Gastroesophageal sphincter (tissue), 4 donors: ENCODE results near the gene CRHR2. TPM values are rescaled to one million over a fixed set of nuclear protein-coding genes. Genes with fewer than 3 reads are reported as not detected.
A peak's percentile ranks its signal among the peaks of the same experiment; 100 is the strongest.

Experiments used
- ATAC-seq: fragments of 150-250 bp; one replicate; pipeline ENCODE4 v1.9.1; 2016; ENCODE audit warnings: mild to moderate bottlenecking, moderate library complexity
- H3K27ac ChIP-seq, 4 donors: fragments of 200-600 bp; sonication (generic) in 3 of 4; 1 replicate in 3 of 4; 2 replicates in 1 of 4; pipeline ENCODE4 v1.5.1; 2016 to 2019
- H3K27me3 ChIP-seq: fragments of 200-600 bp; sonication (generic); one replicate; pipeline ENCODE4 v1.5.1; 2019
- H3K36me3 ChIP-seq, 2 donors: fragments of 200-600 bp; sonication (generic); one replicate each; pipeline ENCODE4 v1.5.1; 2019; ENCODE audit warnings: control low read depth in 1 of 2
- H3K4me1 ChIP-seq, 3 donors: fragments of 200-600 bp; sonication (generic); 1 replicate in 2 of 3; 2 replicates in 1 of 3; pipeline ENCODE4 v1.5.1; 2016 to 2019; ENCODE audit warnings: control low read depth in 2 of 3
- H3K4me3 ChIP-seq, 2 donors: fragments of 200-600 bp; sonication (generic); one replicate each; pipeline ENCODE4 v1.5.1; 2019; ENCODE audit warnings: mild to moderate bottlenecking in 1 of 2, moderate library complexity in 1 of 2
- H3K9me3 ChIP-seq, 3 donors: fragments of 200-600 bp; sonication (generic); one replicate each; pipeline ENCODE4 v1.5.1; 2017 to 2019; ENCODE audit warnings: control low read depth in 2 of 3
- EP300 ChIP-seq: sonication (generic); formaldehyde crosslinking; IDR thresholded peaks from one replicate; pipeline ENCODE4 v1.6.1; 2017; ENCODE audit warnings: antibody characterized with exemption, mild to moderate bottlenecking
- POLR2A ChIP-seq, 2 donors: fragments of 450-650 bp; IDR thresholded peaks; one replicate each; pipeline ENCODE4 v1.6.1; 2017; ENCODE audit warnings: antibody characterized with exemption in 2 of 2, mild to moderate bottlenecking in 2 of 2, moderate library complexity in 1 of 2
- POLR2AphosphoS5 ChIP-seq: sonication (generic); formaldehyde crosslinking; IDR thresholded peaks from one replicate; pipeline ENCODE4 v1.6.1; 2017; ENCODE audit warnings: antibody characterized with exemption
- WGBS, 2 donors: methylation state at CpG; one replicate each; pipeline ENCODE4 v1.1.5; 2018; ENCODE audit warnings: low coverage in 1 of 2; 5-methylcytosine and 5-hydroxymethylcytosine counted together
- total RNA-seq, 4 donors: library from RNA; depleted of rRNA; stranded (reverse); fragments of >200 nt; gene quantifications; one replicate each; pipeline ENCODE4 v1.1.0, GENCODE V29; 2016
- TF ChIP-seq, protein P1 (sequence below), 4 experiments: fragments of 200-600 bp in 2 of 4; fragments of 450-650 bp in 2 of 4; sonication (generic) in 1 of 4; IDR thresholded peaks; one replicate each; pipeline ENCODE4 v1.5.1; 2017 to 2019; ENCODE audit warnings: antibody characterized with exemption in 4 of 4, mild to moderate bottlenecking in 2 of 4, moderate library complexity in 2 of 4

CRHR2 gene
- total RNA-seq, 4 donors from 2014 or later: 0.15 to 0.77 (median 0.47) TPM; not detected in 1

DNA sequence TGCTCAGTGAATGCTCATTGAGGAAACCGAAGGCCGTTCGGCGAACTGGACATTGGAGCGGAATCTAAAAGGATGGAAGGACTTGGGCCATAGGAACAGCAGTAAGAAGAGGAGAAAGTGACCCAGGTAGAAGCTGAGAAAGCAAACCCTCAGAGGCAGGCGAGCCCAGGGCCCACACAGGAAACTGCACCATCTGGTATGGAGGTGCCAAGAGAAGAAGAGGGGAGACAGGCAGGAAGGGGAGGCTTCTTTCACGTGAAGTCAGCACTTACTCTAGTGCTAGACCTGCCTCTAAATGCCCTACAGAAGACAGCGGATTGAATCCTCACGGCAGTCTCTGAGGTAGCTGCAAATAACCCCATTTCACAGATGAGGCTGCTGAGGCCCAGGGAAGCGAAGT lies 10.2 kb upstream of the CRHR2 start:
- H3K27ac ChIP-seq: no peak overlapping the region
- TF ChIP-seq, protein P1, sequence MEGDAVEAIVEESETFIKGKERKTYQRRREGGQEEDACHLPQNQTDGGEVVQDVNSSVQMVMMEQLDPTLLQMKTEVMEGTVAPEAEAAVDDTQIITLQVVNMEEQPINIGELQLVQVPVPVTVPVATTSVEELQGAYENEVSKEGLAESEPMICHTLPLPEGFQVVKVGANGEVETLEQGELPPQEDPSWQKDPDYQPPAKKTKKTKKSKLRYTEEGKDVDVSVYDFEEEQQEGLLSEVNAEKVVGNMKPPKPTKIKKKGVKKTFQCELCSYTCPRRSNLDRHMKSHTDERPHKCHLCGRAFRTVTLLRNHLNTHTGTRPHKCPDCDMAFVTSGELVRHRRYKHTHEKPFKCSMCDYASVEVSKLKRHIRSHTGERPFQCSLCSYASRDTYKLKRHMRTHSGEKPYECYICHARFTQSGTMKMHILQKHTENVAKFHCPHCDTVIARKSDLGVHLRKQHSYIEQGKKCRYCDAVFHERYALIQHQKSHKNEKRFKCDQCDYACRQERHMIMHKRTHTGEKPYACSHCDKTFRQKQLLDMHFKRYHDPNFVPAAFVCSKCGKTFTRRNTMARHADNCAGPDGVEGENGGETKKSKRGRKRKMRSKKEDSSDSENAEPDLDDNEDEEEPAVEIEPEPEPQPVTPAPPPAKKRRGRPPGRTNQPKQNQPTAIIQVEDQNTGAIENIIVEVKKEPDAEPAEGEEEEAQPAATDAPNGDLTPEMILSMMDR (IDR thresholded peaks at IDR 0.05): no peak
- no peak for TF ChIP-seq POLR2AphosphoS5
- no peak for TF ChIP-seq POLR2A (IDR thresholded peaks at IDR 0.05)
- no peak for TF ChIP-seq EP300
- H3K27me3 ChIP-seq: no peaks in the 10 kb centered on the region
- H3K9me3 ChIP-seq: no peaks in the 10 kb centered on the region
- WGBS, 2 donors: 81 to 90% methylated on average over 6 of the region's 10 CpGs
- no peaks in the 10 kb centered on the region for H3K36me3 ChIP-seq
- H3K4me3 ChIP-seq: no peak overlapping the region
- peaks cover 0 to 27% (median 6%) of the 10 kb centered on the region in 3 donors for H3K4me1 ChIP-seq
- ATAC-seq: no peak

GRCh38 chr7:30690011-30690410 lies 7.8 kb upstream of the CRHR2 start:
- no peak overlapping the region for H3K27ac ChIP-seq
- TF ChIP-seq EP300 (no peak), POLR2AphosphoS5 (no peak), POLR2A (IDR thresholded peaks at IDR 0.05) (no peak)
- TF ChIP-seq, protein P1 (IDR thresholded peaks at IDR 0.05): no peak
- peaks cover 14% of the 10 kb centered on the region for H3K27me3 ChIP-seq
- 85 to 94% methylated on average over 7 of the region's 7 CpGs for WGBS, 2 donors
- H3K36me3 ChIP-seq: no peaks in the 10 kb centered on the region
- peaks cover 0 to 21% (median 4%) of the 10 kb centered on the region in 3 donors for H3K4me1 ChIP-seq
- no peak overlapping the region for H3K4me3 ChIP-seq
- ATAC-seq: no peak
- no peaks in the 10 kb centered on the region for H3K9me3 ChIP-seq

DNA sequence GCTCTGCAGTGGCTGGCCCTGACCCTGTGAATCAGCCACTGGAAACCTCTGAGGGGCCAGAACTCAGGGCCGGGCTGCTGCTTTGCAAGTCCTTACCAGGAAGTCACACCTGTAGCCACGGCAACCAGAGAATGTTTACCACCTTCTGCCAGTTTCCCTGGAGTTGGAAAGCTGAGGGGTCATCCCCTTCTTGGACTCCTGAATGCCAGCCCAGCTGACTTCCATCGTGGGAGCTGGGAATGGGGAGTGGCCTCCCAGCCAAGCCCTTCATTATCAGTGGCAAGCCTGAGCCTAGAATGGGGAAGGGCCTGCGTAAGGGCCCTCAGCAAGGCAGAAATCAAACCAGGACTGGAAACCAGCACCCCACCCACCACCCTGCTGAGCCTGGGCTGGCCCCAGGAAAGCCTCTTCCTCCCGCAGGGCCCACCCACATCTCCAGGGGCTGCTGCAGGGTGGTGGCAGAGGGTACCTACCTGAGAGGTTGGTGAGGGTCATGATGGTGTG lies 6.5 kb upstream of the CRHR2 start:
- H3K9me3 ChIP-seq: no peaks in the 10 kb centered on the region
- no peak overlapping the region for H3K4me3 ChIP-seq
- H3K36me3 ChIP-seq: no peaks in the 10 kb centered on the region
- H3K4me1 ChIP-seq: peaks cover 0 to 10% (median 0%) of the 10 kb centered on the region in 3 donors
- WGBS, 2 donors: no CpG with 5 or more reads among the region's 5 CpGs
- TF ChIP-seq POLR2AphosphoS5: no peak
- TF ChIP-seq, protein P1 (IDR thresholded peaks at IDR 0.05): no peak
- TF ChIP-seq POLR2A (IDR thresholded peaks at IDR 0.05): no peak
- no peak for TF ChIP-seq EP300
- no peak overlapping the region for H3K27ac ChIP-seq
- peak; percentile 14 for ATAC-seq
- peaks cover 22% of the 10 kb centered on the region for H3K27me3 ChIP-seq

GRCh38 chr7:30687604-30688003 lies 5.3 kb upstream of the CRHR2 start:
- WGBS, 2 donors: 75% methylated on average over 6 of the region's 6 CpGs; no CpG with 5 or more reads in 1 of the 2 donors

DNA sequence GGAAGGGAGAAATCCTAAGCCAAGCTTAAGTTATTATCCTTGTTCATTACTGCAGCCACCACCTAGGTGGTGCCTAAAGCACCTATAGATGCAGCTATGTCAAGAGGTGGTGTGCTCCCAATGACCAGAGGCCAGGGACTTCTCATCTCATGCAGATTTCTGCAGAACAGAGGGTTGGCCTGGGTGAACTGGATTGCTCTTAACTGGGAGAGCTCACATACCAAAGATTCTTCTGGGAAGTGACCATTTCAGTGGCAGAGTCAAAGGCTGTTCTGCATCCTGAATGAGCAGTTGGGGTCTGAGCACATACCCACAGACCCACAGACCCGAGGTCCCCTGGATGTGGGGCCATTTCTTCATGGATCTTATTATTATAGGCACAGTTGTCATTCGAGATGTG lies 2.1 kb upstream of the CRHR2 start:
- Histone ChIP-seq H3K27me3 (peaks cover 60% of the 10 kb centered on the region), H3K4me1 (peaks cover 0 to 28% (median 10%) of the 10 kb centered on the region in 3 donors), H3K4me3 (no peak overlapping the region), H3K9me3 (no peaks in the 10 kb centered on the region), H3K36me3 (no peaks in the 10 kb centered on the region), H3K27ac (no peak overlapping the region)
- 60 to 66% methylated on average over 2 of the region's 2 CpGs for WGBS, 2 donors
- TF ChIP-seq POLR2AphosphoS5 (no peak), EP300 (no peak), POLR2A (IDR thresholded peaks at IDR 0.05) (no peak)
- TF ChIP-seq, protein P1 (IDR thresholded peaks at IDR 0.05): no peak
- ATAC-seq: no peak

More at GRCh38 chr7:30687604-30688003, 5.3 kb upstream of the CRHR2 start:
- Histone ChIP-seq H3K27ac (no peak overlapping the region), H3K27me3 (peaks cover 28% of the 10 kb centered on the region), H3K36me3 (no peaks in the 10 kb centered on the region), H3K4me1 (peaks cover 0 to 14% (median 0%) of the 10 kb centered on the region in 3 donors), H3K4me3 (no peak overlapping the region), H3K9me3 (no peaks in the 10 kb centered on the region)
- TF ChIP-seq, protein P1 (IDR thresholded peaks at IDR 0.05): no peak
- no peak for TF ChIP-seq POLR2AphosphoS5
- no peak for TF ChIP-seq EP300
- no peak for TF ChIP-seq POLR2A (IDR thresholded peaks at IDR 0.05)
- no peak for ATAC-seq
